IPS-15b (cell line): ENCODE measurements around the gene FBXL20.

Experiments used
- H3K27me3 ChIP-seq: one replicate; pipeline ENCODE4 v1.6.1; 2013; ENCODE audit warnings: low read length; ENCODE audit not compliant: control insufficient read depth, insufficient read depth
- H3K36me3 ChIP-seq: one replicate; pipeline ENCODE4 v1.6.1; 2013; ENCODE audit warnings: low read length; ENCODE audit not compliant: control insufficient read depth, insufficient read depth
- H3K4me1 ChIP-seq: one replicate; pipeline ENCODE4 v1.6.1; 2013; ENCODE audit warnings: mild to moderate bottlenecking, low read length; ENCODE audit not compliant: control insufficient read depth, insufficient read depth
- H3K4me3 ChIP-seq: one replicate; pipeline ENCODE4 v1.5.1; 2013; ENCODE audit warnings: low read depth, low read length
- H3K9ac ChIP-seq: one replicate; pipeline ENCODE4 v1.6.1; 2013; ENCODE audit warnings: low read depth, mild to moderate bottlenecking, low read length
- H3K9me3 ChIP-seq: one replicate; pipeline ENCODE4 v1.6.1; 2013; ENCODE audit warnings: mild to moderate bottlenecking, low read length; ENCODE audit not compliant: control insufficient read depth, insufficient read depth

FBXL20 gene

GRCh38 chr17:39204245-39204644 lies 197.2 kb downstream of the FBXL20 start:
- Histone ChIP-seq H3K27me3 (no peaks in the 10 kb centered on the region), H3K4me1 (peaks cover 14% of the 10 kb centered on the region), H3K36me3 (peaks cover 37% of the 10 kb centered on the region), H3K4me3 (no peak overlapping the region), H3K9me3 (no peaks in the 10 kb centered on the region), H3K9ac (no peak overlapping the region)
